PC-3 (cell line): ENCODE results near the gene DNM3. TPM values are rescaled to one million over a fixed set of nuclear protein-coding genes. Genes with fewer than 3 reads are reported as not detected.

ENCODE experiments used
- ATAC-seq: fragments of 200-7000 bp; cut with Tn5 transposase; 2 replicates; pipeline ENCODE4 v1.9.1; 2020; ENCODE audit warnings: mild to moderate bottlenecking, moderate library complexity
- BruUV-seq: library from RNA; stranded (reverse); fragments of 400-500 nt; replicated peaks from 2 replicates; lab custom pipeline; 2021; lab: Mats Ljungman, UMichigan
- CTCF ChIA-PET: fragments of 300-600 bp; sonication (Branson Sonifier 250); formaldehyde crosslinking; loops from one replicate; lab custom pipeline; 2022; ENCODE audit warnings: antibody characterized with exemption; lab: Charles Lee
- POLR2A ChIA-PET: fragments of 300-600 bp; sonication (Branson Sonifier 250); formaldehyde crosslinking; loops from one replicate; lab custom pipeline; 2022; ENCODE audit warnings: antibody characterized with exemption; ENCODE audit not compliant: unreplicated experiment; lab: Charles Lee
- DNase-seq: peaks from one replicate; pipeline ENCODE4 v3.0.0-alpha.2; 2015
- H2AFZ ChIP-seq: fragments of 300-600 bp; sonication (generic); 2 replicates; pipeline ENCODE4 v1.6.0; 2016; ENCODE audit warnings: antibody characterized with exemption, low read length
- H3F3A ChIP-seq: fragments of 300-600 bp; sonication (generic); one replicate; pipeline ENCODE4 v1.6.0; 2017; ENCODE audit warnings: antibody characterized with exemption, low read length, control low read depth, mild to moderate bottlenecking; ENCODE audit not compliant: unreplicated experiment
- H3K27ac ChIP-seq: fragments of 300-600 bp; sonication (generic); 2 replicates; pipeline ENCODE4 v1.5.1; 2016; ENCODE audit warnings: mild to moderate bottlenecking, low read length
- H3K27me3 ChIP-seq: fragments of 300-600 bp; sonication (generic); 2 replicates; pipeline ENCODE4 v1.6.1; 2016; ENCODE audit warnings: low read length, mixed read lengths
- H3K36me3 ChIP-seq: fragments of 300-600 bp; sonication (generic); 2 replicates; pipeline ENCODE4 v1.6.1; 2016; ENCODE audit warnings: low read depth, mixed run types, low read length, mixed read lengths
- H3K4me1 ChIP-seq: fragments of 300-600 bp; sonication (generic); 2 replicates; pipeline ENCODE4 v1.5.1; 2016; ENCODE audit warnings: low read length; ENCODE audit not compliant: insufficient read depth
- H3K4me2 ChIP-seq: fragments of 300-600 bp; sonication (generic); 2 replicates; pipeline ENCODE4 v1.6.0; 2016; ENCODE audit warnings: low read length
- H3K4me3 ChIP-seq: fragments of 300-600 bp; sonication (generic); 2 replicates; pipeline ENCODE4 v1.5.1; 2016; ENCODE audit warnings: mild to moderate bottlenecking, low read length, mixed read lengths
- H3K79me2 ChIP-seq: fragments of 300-600 bp; sonication (generic); 2 replicates; pipeline ENCODE4 v1.6.1; 2017; ENCODE audit warnings: low read length, mixed read lengths
- H3K9ac ChIP-seq: fragments of 300-600 bp; sonication (generic); 2 replicates; pipeline ENCODE4 v1.6.0; 2016; ENCODE audit warnings: mild to moderate bottlenecking, low read length
- H3K9me2 ChIP-seq: fragments of 300-600 bp; sonication (generic); replicated peaks from 2 replicates; pipeline ENCODE4 v1.6.1; 2016; ENCODE audit warnings: mixed run types, low read length, mixed read lengths
- H3K9me3 ChIP-seq: fragments of 300-600 bp; sonication (generic); 2 replicates; pipeline ENCODE4 v1.6.1; 2016; ENCODE audit warnings: low read length, mixed read lengths
- H4K20me1 ChIP-seq: fragments of 300-600 bp; sonication (generic); 2 replicates; pipeline ENCODE4 v1.6.1; 2016; ENCODE audit warnings: low read length, mixed read lengths
- CTCF ChIP-seq: fragments of 300-600 bp; sonication (generic); conservative IDR thresholded peaks from 2 replicates; pipeline ENCODE4 v1.5.1; 2017; ENCODE audit warnings: antibody characterized with exemption, low read depth, mild to moderate bottlenecking, low read length
- EZH2 ChIP-seq: fragments of 300-600 bp; sonication (generic); IDR thresholded peaks from one replicate; pipeline ENCODE4 v1.6.1; 2017; ENCODE audit warnings: antibody characterized with exemption, mild to moderate bottlenecking, low read length; ENCODE audit not compliant: unreplicated experiment
- EZH2phosphoT487 ChIP-seq: fragments of 300-600 bp; sonication (generic); IDR thresholded peaks from 2 replicates; pipeline ENCODE4 v1.6.1; 2018; ENCODE audit warnings: mild to moderate bottlenecking, antibody characterized with exemption, low read length, borderline replicate concordance
- intact Hi-C: fragments of 100-400 bp; cut with micrococcal nuclease; formaldehyde crosslinking; loops from 2 replicates; pipeline ENCODE4 v1.9.0; 2023
- total RNA-seq: library from RNA; depleted of rRNA; stranded (reverse); fragments of >200 nt; gene quantifications from 2 replicates; pipeline ENCODE4 v1.2.3, GENCODE V29; 2014

DNM3 gene
- total RNA-seq, 1 experiment from 2014 or later, result 0.98 TPM

- Histone ChIP-seq H3K9me3 (no peaks in the 10 kb centered on the region), H3F3A (no peaks in the 10 kb centered on the region), H3K9ac (no peak overlapping the region), H3K9me2 (no peaks in the 10 kb centered on the region), H2AFZ (no peak overlapping the region), H3K27ac (no peak overlapping the region), H3K4me2 (no peak overlapping the region), H3K4me3 (no peak overlapping the region), H3K27me3 (peaks cover 74% of the 10 kb centered on the region), H3K79me2 (no peaks in the 10 kb centered on the region), H3K36me3 (no peaks in the 10 kb centered on the region), H4K20me1 (no peaks in the 10 kb centered on the region), H3K4me1 (no peaks in the 10 kb centered on the region)
- DNase-seq, result no peak
- TF ChIP-seq EZH2phosphoT487 (no peak), CTCF (no peak), EZH2 (no peak)
- POLR2A ChIA-PET, result interaction anchor here (0.7 kb wide), 1 partner anchor 983 kb away, joined by 4 read pairs; no protein-coding TSS in a partner anchor
- CTCF ChIA-PET, result no interaction called here
- no TSS peak for BruUV-seq
- intact Hi-C loops, result loop anchor here (5.0 kb wide), 1 partner anchor 118 kb away; no protein-coding TSS in a partner anchor
- no peak for ATAC-seq
Measured at GRCh38 chr1:171919891-171920887, 78.9 kb downstream of the DNM3 start.

GRCh38 chr1:171922999-171923398 is 81.7 kb downstream of the DNM3 start:
- no peaks in the 10 kb centered on the region for H3K79me2 ChIP-seq
- no peak overlapping the region for H3K9ac ChIP-seq
- no peak overlapping the region for H3K4me2 ChIP-seq
- POLR2A ChIA-PET, result no interaction called here
- H4K20me1 ChIP-seq, result no peaks in the 10 kb centered on the region
- BruUV-seq, result no TSS peak
- no peak for DNase-seq
- H3K9me2 ChIP-seq, result no peaks in the 10 kb centered on the region
- no peak overlapping the region for H2AFZ ChIP-seq
- H3K27ac ChIP-seq, result no peak overlapping the region
- H3K27me3 ChIP-seq, result peaks cover 67% of the 10 kb centered on the region
- CTCF ChIA-PET, result no interaction called here
- no peak overlapping the region for H3K4me3 ChIP-seq
- intact Hi-C loops, result loop anchor here (5.0 kb wide), 1 partner anchor 121 kb away; no protein-coding TSS in a partner anchor
- no peaks in the 10 kb centered on the region for H3K36me3 ChIP-seq
- no peaks in the 10 kb centered on the region for H3F3A ChIP-seq
- H3K9me3 ChIP-seq, result no peaks in the 10 kb centered on the region
- TF ChIP-seq EZH2phosphoT487 (no peak), CTCF (no peak), EZH2 (no peak)
- no peaks in the 10 kb centered on the region for H3K4me1 ChIP-seq
- ATAC-seq, result no peak

GRCh38 chr1:171929121-171929520 is 87.8 kb downstream of the DNM3 start:
- no peak overlapping the region for H3K27ac ChIP-seq
- CTCF ChIA-PET, result interaction anchor here (0.6 kb wide), 1 partner anchor 18 kb away, joined by 3 read pairs; no protein-coding TSS in a partner anchor
- POLR2A ChIA-PET, result no interaction called here
- intact Hi-C loops, result no loop called here
- peaks cover 64% of the 10 kb centered on the region for H3K27me3 ChIP-seq
- no peak overlapping the region for H2AFZ ChIP-seq
- H4K20me1 ChIP-seq, result no peaks in the 10 kb centered on the region
- H3K4me2 ChIP-seq, result no peak overlapping the region
- H3K79me2 ChIP-seq, result no peaks in the 10 kb centered on the region
- DNase-seq (peak; percentile 30), ATAC-seq (no peak)
- H3F3A ChIP-seq, result no peaks in the 10 kb centered on the region
- no peaks in the 10 kb centered on the region for H3K36me3 ChIP-seq
- no peaks in the 10 kb centered on the region for H3K4me1 ChIP-seq
- H3K9me3 ChIP-seq, result no peaks in the 10 kb centered on the region
- H3K9ac ChIP-seq, result no peak overlapping the region
- BruUV-seq, result no TSS peak
- H3K4me3 ChIP-seq, result no peak overlapping the region
- H3K9me2 ChIP-seq, result no peaks in the 10 kb centered on the region
- TF ChIP-seq EZH2, result no peak
- TF ChIP-seq CTCF, result peak; percentile 59
